ENCODE data around the gene DGKQ. TPM values are rescaled to one million over a fixed set of nuclear protein-coding genes. Genes with fewer than 3 reads are reported as not detected.

The DGKQ gene
- total RNA-seq, 1 donor from 2014 or later: 18.8 TPM

- no peak for ATAC-seq
- Histone ChIP-seq H3K36me3 (no peaks in the 10 kb centered on the region), H3K9me3 (no peaks in the 10 kb centered on the region), H3K27me3 (ENCODE audit: low read depth) (no peaks in the 10 kb centered on the region), H3K4me3 (no peak overlapping the region), H3K27ac (no peak overlapping the region), H3K4me1 (peaks cover 43% of the 10 kb centered on the region)
- DNase-seq: no peak
- no peak for TF ChIP-seq CTCF (IDR thresholded peaks at IDR 0.05)
- intact Hi-C loops (cut with DNase I): no loop called here
These were observed 16.5 kb upstream of the DGKQ start for GRCh38 chr4:989722-990471.

GRCh38 chr4:988726-989721, 15.7 kb upstream of the DGKQ start:
- Histone ChIP-seq H3K4me1 (peaks cover 51% of the 10 kb centered on the region), H3K27ac (no peak overlapping the region), H3K36me3 (no peaks in the 10 kb centered on the region), H3K9me3 (no peaks in the 10 kb centered on the region), H3K4me3 (no peak overlapping the region), H3K27me3 (ENCODE audit: low read depth) (no peaks in the 10 kb centered on the region)
- ATAC-seq: no peak
- no peak for TF ChIP-seq CTCF (IDR thresholded peaks at IDR 0.05)
- intact Hi-C loops (cut with DNase I): no loop called here
- DNase-seq: no peak

GRCh38 chr4:987624-988513, 14.5 kb upstream of the DGKQ start:
- ATAC-seq (no peak), DNase-seq (no peak)
- no peaks in the 10 kb centered on the region for H3K9me3 ChIP-seq
- peak overlapping the region; percentile 75 for H3K27ac ChIP-seq
- peaks cover 43% of the 10 kb centered on the region for H3K4me1 ChIP-seq
- intact Hi-C loops (cut with DNase I): no loop called here
- no peaks in the 10 kb centered on the region for H3K36me3 ChIP-seq
- peak overlapping the region; percentile 88 for H3K4me3 ChIP-seq
- TF ChIP-seq CTCF (IDR thresholded peaks at IDR 0.05): no peak
- H3K27me3 ChIP-seq (ENCODE audit: low read depth): no peaks in the 10 kb centered on the region

GRCh38 chr4:986879-987623, 13.7 kb upstream of the DGKQ start, which contains the start of gene IDUA:
IDUA (plus strand) TSS chr4:987044; CDS start chr4:987085, 41 bp downstream.
- peak; percentile 90 to 94 for ATAC-seq
- Histone ChIP-seq H3K27ac (peak within 1 kb of the TSS; percentile 75), H3K27me3 (ENCODE audit: low read depth) (no peaks in the 10 kb centered on the region), H3K36me3 (no peaks in the 10 kb centered on the region), H3K4me1 (peaks cover 36% of the 10 kb centered on the region), H3K4me3 (peak within 1 kb of the TSS; percentile 88), H3K9me3 (no peaks in the 10 kb centered on the region)
- intact Hi-C loops (cut with DNase I): no loop called here
- DNase-seq: peak; percentile 91
- peak; percentile 60 for TF ChIP-seq CTCF (IDR thresholded peaks at IDR 0.05)
